Stimulated activated CD8-positive, alpha-beta memory T cell treated with anti-CD3 and anti-CD28 coated beads, Interleukin-7, amount 100 ng/mL, for 24 hours (primary cell): ENCODE data around the gene FRG1.
"Not testable (repeated sequence)": the region's sequence is repeated elsewhere in the genome, so short reads cannot be mapped to it uniquely, and the experiment has no call there.

Experiments used
- DNase-seq: peaks from one replicate; pipeline ENCODE4 v3.0.0-alpha.2; 2020; ENCODE audit warnings: low read depth

Gene FRG1

DNA sequence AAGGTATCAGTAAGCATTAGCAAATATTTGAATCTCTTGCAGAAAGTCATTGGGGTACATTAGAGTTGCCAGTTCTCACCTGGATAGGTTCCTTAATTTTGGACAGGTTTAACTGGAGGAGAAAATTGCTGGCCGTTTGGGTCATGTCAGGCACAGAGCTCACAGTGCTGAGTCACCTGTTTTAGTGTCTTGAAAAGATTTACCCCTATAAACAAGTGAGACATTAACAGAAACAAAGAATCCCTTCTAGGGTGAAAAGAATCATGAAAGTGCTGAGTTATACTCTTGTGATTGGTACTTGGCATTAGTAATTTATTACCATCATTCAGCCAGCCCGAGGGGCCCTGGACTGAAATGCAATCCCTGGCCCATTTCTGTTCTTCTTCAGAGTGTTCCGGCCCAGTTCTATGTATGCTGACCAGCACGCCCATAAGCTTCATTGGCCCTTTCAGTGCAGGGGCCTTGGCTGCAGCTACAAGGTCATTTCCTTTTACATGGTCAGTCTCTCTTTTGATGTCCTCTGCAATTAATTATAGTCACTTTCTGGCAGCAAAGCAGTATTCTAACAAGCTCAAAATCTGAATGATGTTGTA lies 45.1 kb downstream of the FRG1 start:
- not testable (repeated sequence) for DNase-seq

DNA sequence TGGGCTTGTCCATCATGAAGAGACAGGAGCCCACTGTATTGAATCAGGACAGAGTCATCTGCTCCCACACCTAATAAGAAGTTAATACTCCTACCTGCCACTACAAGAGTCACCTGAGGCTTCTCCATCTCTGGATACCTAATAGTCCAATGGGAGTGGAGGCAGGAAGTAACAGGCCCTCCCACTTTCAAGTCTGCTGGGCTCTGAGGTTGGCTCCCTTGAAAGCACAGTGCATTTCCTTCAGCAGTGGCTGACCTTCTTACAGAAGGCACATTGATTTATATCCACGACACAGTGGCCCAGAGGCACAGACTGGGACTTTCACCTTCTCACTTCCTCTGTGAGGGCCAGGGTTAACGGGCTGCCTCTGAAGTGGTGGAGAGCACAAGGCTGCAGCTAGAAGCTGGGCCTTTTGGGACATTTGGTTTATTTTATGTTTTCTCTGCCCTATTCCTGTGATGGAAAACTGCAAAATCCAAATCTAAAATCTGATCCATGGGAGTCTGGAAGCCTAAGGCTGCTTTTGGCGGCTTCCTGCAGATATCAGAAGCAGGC lies 48.3 kb downstream of the FRG1 start:
- DNase-seq, result no peak

DNA sequence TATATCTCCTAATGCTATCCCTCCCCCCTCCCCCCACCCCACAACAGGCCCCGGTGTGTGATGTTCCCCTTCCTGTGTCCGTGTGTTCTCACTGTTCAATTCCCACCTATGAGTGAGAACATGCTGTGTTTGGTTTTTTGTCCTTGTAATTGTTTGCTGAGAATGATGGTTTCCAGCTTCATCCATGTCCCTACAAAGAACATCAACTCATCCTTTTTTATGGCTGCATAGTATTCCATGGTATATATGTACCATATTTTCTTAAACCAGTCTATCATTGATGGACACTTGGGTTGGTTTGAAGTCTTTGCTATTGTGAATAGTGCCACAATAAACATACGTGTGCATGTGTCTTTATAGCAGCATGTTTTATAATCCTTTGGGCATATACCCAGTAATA lies 49.3 kb downstream of the FRG1 start:
- DNase-seq, result not testable (repeated sequence)
